GM18499 (cell line): ENCODE measurements around the gene NAA60.
"Not testable (repeated sequence)": the region's sequence is repeated elsewhere in the genome, so short reads cannot be mapped to it uniquely, and the experiment has no call there.

Source experiments
- ATAC-seq: cut with Tn5 transposase; IDR thresholded peaks from one replicate; pipeline ENCODE4 v1.9.1; 2021; ENCODE audit warnings: moderate number of reproducible peaks; ENCODE audit not compliant: insufficient read depth, unreplicated experiment

Gene NAA60

DNA sequence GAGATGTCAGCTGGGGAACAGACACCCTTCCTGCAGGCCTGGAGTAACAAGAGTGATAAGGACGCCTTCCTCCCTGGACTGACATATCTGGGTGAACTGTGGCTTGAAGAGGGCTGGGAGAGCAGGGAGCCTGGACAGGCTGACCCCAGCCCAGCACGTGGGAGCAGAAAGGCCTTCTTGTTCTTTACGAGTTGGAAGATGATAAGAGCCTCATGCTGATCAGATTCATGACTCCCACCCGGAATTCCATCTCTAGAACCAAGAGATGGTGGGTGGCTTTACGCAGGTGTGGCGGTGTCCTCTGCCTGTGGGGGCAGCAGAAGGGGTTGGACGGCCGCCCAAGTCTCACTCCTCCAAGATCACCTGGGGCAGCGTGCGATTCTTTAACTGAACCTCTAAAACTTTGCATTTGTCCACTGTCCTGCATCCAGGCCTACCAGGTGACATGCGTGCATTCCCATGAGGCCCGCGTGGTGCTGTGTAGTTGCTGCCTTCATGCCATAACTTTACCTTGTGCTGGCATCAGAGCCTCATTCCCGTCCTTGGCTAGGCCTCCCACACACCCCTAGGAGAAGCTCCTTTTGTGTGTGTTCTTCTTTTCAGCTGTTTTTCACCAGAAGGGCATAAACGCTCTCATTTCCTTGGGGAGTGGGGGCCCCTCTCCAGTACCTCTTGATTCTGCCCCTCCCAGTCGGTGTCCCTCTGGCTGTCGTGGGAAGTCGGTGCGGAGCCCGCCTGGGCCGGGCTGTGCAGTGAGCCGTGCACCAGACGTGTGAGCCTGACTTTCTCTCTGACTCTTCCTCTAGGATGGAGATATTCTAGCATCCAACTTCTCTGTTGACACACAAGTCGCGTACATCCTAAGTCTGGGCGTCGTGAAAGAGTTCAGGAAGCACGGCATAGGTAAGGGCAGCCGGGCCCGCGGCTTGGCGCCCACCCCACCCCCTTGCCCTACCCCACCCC is 38.5 kb downstream of the NAA60 start:
- no peak for ATAC-seq

DNA sequence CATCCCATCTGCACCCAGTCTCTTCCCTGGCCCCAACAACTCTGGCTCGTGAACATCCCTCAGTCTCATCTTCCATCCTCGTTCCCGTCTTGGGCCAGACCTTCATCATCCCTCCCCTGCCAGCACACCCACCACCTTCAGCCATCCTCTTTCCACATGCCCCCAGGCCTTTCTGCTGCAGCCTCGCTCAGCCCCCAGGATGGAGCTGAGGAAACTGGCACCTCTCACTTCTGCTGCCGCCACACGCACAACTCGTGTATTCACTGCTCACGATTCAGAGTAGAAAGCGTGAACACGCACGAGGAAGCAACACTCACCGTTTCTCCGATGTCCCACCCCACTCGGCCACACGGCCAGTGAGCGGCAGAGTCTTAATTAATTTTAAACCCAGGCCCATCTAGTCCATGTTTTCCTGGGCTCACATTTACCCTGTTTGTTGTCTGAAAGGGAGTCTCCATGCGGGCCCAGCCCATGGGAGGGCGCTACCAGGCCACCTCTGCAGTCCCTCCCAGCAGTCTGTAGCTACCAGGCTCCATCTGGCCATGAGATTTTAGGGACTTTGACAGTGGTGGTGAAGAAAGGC is 39.3 kb downstream of the NAA60 start:
- no peak for ATAC-seq

DNA sequence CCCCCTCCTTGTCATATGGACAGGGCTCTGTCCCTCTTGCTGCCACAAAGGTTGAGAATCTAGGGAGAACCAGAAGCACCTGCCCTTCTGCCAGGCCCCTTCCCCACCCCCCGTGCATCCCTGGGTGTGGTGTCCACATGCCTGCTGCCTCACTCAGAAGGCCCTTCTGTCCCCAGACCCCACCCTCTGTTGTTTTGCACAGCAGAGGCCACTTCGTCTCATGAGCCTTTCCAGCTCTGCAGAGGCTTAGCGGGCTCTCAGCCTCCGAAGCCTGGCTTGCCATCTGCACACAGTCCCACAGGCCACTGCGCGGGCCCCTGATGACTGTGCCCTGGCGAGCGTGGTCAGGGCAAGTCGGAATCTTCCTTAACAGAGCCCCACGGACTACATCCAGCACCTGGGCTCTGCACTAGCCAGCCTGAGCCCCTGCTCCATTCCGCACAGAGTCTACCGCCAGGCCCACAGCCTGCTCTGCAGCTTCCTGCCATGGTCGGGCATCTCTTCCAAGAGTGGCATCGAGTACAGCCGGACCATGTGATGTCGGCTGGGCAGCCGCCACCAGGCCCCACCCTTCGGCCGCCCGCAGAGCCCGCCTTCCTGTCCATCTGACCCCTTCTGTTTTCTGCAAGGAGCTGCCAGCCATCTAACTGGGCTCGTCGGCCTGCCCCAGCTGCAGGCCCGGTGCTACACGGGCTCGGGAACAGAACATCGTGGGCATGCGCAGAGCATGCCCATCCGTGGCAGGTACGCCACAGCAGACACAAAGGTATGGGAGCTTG is 41.0 kb downstream of the NAA60 start:
- ATAC-seq, result no peak

DNA sequence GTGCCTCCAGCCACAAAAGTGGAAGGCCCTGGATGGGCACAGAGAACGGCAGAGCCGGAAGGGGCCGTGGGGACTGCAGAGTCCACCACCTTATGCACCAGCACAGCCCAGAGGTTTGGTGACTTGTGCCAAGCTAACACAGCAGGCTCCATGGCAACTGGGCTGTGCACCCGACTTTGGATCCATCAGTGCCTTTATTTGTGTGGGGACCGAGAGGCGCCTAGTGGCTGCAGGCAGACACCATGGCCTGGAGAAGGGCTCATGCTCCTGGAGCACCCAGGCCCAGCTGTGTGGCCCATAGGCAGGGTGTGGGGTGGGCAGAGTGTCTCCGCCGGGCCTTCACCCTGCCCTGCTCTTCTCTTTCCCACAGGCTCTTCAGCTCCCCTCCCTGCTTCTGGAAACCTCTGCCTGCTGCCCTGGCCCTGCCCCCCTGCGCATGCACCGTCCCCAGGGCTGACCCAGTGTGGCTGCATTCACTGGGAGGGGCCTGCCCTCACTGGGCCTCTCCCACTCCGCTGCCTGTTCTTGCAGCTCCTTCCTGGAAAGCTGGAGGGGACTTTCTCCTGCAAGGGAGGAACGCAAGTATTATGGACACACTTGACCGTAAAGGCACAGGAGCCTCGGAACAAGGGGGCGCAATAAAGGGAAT is 41.7 kb downstream of the NAA60 start:
- ATAC-seq, result no peak

DNA sequence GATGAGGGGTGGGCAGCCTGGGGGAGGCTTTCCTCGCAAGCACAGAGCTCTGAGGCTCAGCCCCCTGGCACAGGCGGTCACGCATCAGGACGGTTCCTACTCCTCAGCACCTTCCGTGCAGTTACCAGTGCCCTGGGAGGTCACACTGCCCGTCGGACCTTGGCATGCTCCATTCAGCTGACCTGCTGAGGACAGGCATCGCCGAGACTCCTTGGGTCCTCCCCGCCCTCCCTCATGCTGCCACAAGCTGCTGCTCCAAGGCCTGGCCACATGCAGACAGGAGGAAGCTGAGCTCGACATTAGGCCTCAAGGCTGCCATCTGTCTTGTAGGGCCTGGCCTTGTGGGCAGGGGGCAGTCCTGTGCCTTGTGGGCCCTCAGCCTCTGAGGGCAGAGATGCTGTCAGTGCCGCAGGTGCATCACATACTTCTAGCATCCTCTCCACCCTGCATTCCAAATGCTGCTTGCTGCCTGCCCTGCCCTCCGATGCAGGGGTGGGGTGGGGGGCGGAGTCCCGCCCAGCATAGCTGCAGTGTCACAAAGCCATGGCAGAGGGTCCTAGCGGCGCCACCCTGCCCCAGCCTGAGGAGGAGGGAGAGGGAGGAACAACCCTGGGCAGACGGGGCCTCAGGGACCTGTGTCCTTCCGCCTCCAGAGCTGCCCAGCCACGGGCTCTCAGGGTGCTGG is 42.5 kb downstream of the NAA60 start:
- ATAC-seq, result no peak

DNA sequence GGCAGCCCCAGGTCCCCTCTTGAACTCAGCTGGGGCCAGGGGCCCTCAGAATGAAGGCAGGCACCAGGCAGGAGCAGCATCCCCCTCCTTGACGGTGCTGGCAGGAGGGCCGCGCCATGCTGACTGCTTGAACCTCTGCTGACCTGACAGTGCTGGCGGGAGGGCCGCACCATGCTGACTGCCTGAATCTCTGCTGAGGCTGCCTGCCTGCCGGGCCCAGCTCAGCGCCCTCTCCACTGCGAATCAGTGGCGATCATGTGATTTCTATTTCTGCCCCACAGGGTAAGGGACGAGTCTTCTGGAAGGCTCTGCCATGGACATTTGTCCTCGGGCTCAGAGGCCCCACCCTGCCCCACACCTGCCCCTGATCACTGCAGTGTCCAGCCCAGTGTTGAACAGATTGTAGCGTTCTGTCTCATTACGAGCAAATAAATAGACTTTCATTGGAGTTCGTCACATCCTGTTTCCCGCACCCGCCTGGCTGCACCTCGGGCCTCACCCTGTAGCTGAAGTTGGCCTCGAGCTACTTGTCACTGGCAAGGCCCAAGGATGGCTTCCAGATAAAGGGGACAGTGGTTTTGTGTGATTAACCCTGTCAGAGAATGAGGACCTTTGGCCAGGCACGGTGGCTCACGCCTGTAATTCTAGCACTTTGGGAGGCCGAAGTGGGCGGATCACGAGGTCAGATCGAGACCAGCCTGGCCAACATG is 43.2 kb downstream of the NAA60 start:
- ATAC-seq, result no peak

DNA sequence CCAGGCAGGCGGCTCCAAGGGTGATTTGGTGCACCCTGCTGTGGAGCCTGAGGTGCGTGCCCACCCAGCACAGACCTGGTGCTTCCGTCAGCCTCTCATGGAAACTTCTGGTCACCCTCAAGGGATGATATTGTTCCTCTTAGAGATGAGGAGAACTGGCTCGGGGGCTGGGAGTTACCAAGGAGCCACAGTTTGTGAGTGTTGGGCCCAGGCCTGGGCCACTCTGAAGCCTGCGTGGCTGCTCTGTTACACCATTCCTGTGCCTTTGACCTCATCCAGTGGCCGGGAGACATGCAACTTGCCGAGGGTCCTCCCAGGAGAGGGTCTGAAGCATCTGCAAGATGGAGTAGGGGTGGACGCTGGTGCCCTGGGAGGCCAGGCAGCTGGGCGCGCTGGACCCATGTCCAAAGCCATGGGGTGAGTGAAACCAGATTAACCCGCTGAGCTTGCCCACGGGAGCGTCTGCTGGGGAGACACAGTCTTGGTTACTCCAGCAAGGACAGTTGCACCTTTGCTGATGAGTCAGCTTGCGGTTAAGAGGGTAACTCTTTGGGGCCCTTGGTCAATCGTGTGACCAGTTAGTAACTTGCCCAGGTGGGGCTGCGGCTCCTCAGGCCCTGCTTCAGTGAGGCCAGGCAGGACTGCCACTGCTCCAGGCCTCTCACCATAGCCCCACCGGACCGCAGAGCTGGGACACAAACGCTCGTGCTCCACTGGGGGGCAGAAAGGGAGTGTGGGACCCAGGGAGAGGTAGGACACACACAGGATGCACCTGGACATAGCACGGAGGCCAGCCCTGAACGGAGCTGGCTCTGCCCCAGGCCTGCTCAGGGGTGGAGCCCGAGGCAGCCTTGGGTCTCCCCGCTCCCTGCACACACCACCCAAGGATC is 44.3 kb downstream of the NAA60 start:
- ATAC-seq, result no peak

DNA sequence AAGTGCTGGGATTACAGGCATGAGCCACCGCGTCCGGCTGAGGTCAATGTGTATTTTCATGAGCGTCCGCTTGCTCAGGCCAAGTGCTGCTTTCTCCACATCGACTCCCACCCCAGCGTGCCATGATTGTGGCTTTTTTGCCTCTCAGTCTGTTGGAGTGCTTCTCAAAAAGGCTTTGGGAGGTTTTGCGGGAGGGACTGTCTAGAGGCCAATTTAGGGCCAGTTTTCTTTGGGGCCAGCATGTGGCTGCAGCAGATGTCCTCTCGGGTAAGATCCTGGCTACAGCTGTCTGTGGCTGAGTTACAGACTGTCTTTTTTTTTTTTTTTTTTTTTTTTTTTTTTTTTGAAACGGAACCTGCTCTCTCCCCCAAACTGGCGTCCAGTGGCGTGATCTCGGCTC is 45.3 kb downstream of the NAA60 start:
- ATAC-seq, result no peak

DNA sequence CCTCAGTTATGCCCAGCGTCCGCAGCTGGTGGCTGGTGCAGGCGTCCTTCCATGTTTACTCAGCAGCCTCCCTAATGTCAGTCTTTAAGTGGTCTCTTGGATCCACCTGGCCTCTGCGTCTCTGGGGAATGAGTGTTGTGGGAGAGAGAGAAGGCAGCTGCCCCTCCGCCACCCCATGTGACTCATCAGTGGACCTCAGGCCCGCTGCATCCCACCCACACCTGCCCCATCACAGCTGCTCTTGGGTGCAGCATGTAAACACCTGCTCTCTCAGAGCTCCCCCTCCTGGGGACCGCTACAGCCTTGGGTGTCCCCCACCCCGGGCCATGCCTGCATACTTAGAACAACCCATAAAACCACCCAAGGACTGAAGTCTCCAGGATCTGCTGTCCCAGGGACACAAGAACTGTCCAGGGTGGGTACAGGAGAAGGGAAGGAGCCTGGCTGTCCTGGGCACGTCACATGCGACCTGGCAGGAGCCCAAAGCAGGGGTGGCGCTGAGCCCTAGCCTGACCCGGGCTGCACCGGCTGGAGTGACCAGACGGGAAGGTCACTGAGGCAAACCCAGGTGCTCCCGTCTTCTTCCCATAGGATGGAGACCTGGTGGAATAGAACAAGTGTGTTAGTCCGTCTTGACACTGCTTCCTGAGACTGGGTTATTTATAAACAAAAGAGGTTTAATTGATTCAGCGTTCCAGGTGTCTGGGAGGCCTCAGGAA is 47.6 kb downstream of the NAA60 start:
- ATAC-seq, result no peak

DNA sequence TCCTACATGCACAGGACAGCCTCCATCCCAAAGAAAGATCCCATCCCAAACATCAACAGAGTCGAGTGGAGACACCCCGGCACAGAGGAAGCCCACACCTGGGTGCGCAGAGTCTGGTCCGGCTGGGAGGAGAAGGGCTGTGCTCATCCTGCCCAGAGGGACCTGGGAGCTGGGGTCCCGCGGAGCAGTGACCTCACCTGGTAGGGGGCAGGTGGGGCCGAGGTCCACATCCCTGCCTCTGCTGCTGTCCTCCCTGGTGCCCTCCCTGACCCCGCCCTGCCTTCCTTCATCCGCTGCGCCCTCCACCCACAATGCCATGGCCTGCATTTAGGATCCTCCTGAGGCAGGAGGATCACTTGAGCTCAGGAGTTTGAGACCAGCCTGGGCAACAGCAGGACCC is 48.9 kb downstream of the NAA60 start:
- ATAC-seq, result no peak

DNA sequence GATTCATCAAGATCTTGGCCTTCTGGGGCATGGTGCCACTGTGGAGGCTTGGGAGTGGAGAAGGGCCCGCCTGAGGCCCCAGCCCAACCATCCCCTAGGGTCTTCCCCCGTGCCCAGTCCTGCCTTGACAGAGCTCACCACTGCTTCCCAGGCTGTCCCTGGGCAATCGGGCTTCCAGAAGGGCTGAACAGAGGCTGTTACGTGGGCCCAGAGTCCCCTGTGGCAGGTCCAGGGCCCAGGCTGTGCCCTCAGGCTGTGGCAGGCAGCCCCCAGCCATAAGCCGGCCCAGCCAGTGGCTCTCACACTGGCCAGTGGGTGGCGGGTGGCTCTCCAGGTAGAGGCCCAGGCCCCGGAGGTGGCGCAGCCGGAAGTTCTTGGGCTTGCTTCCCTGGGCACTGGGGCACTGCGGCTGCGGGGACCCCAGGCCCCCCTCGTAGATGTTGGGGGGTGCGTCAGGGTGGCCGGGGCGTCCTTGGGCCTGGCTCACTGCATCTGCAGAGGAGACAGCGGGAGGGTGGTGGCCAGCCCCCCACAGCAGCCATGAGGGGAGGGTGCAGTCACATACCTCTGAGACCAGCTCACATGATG is 51.0 kb downstream of the NAA60 start:
- ATAC-seq, result no peak

DNA sequence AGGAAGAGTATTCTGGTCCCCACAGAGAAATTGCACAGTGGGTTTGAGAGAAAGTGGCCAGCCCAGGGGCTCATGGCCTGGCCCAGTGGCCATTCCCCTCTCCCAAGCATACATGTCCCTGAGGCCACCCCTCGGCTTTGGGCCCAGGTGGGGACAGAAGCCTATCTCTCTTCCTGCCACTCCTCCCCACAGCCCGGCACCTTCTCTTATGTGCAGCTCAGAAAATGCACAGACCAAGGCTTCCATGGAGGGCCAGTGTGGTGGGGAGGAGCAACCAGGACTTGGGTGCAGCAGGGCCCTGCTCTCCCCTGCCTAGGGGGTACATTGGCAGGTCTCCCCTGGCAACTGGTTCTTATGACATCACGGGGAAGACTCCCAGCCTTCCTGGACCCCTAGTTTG is 51.7 kb downstream of the NAA60 start, which contains the start of gene C16orf90:
Gene C16orf90, minus strand, starts transcription at position 314 of the 400 bp plus-strand sequence. Its CDS starts 68 bp downstream, at position 246.
- no peak for ATAC-seq

DNA sequence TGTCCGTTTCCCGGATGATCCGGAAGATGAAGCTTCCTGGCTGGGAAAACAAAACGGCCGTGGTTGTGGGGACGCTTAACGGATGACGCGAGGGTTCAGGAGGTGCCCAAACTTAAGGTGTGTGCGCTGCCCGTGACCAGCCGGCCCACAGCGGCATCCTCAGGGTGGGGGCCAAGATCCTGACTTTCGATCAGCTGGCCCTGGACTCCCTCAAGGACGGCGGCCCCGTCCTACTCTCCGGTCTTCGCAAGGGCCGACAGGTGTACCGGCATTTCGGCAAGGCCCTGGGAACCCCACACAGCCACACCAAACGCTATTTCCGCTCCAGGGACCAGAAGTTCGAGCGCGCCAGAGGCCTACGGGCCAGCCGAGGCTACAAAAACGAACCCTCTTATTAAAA is 52.9 kb downstream of the NAA60 start:
- ATAC-seq, result no peak

DNA sequence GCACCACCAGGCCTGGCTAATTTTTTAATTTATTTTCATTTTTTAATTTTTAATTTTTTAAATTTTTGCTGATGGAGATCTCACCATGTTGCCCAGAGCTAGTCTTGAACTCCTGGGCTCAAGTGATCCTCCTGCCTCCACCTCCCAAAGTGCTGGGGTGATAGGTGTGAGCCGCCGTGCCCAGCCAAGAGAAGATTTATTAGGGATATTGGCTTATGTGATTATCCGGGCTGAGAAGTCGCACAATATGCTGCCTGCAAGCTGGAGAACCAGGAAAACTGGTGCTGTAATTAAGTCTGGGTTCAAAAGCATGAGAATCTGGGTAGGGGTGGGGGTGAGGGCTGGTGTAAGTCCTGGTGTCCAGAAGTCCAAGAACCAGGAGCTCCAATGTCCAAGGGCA is 54.3 kb downstream of the NAA60 start:
- ATAC-seq, result no peak

DNA sequence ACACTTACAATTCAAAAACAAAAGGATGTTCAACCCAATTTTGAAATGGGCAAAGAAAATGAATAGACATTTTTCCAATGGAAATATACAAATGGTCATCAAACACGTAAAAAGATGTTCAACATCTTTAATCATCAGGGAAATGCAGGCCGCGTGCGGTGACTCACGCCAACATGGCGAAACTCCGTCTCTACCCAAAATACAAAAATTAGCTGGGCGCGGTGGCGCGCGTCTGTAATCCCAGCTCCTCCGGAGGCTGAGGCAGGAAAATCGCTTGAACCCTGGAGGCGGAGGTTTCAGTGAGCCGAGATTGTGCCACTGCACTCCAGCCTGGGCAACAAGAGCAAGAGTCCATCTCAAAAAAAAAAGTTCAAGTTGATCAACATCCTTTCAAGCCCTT is 55.5 kb downstream of the NAA60 start:
- no peak for ATAC-seq

DNA sequence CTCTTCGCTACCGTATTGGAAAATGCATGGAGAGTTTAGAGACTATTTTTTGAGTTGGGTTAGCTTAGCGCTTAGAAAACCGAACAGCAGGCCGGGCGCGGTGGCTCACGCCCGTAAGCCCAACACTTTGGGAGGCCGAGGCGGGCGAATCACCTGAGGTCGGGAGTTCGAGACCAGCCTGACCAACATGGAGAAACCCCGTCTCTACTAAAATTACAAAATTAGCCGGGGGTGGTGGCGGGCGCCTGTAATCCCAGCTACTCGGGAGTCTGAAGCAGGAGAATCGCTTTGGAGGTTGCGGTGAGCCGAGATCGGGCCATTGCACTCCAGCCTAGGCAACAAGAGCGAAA is 57.9 kb downstream of the NAA60 start:
- ATAC-seq, result not testable (repeated sequence)

DNA sequence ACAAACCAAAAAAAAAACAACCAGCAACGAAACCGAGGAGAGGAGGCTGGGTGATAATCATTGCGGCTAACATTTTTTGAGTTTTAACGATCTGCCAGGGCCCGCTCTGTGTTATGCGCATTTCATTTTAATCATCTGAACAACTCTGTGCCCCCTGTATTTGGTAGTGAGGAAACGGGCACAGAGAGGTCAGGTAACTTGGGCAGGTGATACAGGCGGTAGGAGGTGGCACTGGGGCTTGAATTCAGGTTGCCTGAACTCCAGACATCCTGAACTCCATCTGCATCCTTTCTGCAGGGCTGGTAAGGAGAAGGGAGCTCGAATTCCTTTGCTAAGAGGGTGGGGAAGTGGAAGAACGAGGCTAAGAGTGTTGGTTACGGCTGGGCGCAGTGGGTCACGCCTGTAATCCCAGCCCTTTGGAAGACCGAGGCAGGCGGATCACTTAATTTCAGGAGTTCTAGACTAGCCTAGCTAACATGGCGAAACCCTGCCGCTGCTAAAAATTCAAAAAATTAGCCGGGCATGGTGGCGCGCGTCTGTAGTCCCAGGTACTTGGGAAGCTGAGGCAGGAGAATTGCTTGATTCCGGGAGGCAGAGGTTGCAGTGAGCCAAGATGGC is 58.4 kb downstream of the NAA60 start:
- ATAC-seq, result no peak
